ENCODE measurements around the gene SLC44A5. TPM values are rescaled to one million over a fixed set of nuclear protein-coding genes. Genes with fewer than 3 reads are reported as not detected.

Gene SLC44A5
- total RNA-seq, 4 donors from 2014 or later = 0.19 to 12.8 (median 2.6) TPM

GRCh38 chr1:75472971-75473603 is 137.8 kb downstream of the SLC44A5 start:
- intact Hi-C loops (cut with DNase I) = no loop called here
- DNase-seq = no peak
- TF ChIP-seq CTCF (IDR thresholded peaks at IDR 0.05) (no peak), POLR2A (IDR thresholded peaks at IDR 0.05) (no peak)
- H3K27ac ChIP-seq = no peak overlapping the region
- H3K4me1 ChIP-seq = no peaks in the 10 kb centered on the region
- no peak overlapping the region for H3K4me3 ChIP-seq
- WGBS, 2 donors = 55 to 64% methylated on average over 4 of the region's 4 CpGs
- no peaks in the 10 kb centered on the region for H3K27me3 ChIP-seq
- H3K36me3 ChIP-seq = no peaks in the 10 kb centered on the region
- H3K9me3 ChIP-seq = no peaks in the 10 kb centered on the region

GRCh38 chr1:75472089-75472970 is 138.6 kb downstream of the SLC44A5 start:
- WGBS, 2 donors = 53 to 59% methylated on average over 5 of the region's 5 CpGs
- Histone ChIP-seq H3K27me3 (no peaks in the 10 kb centered on the region), H3K27ac (no peak overlapping the region), H3K36me3 (no peaks in the 10 kb centered on the region), H3K9me3 (no peaks in the 10 kb centered on the region), H3K4me1 (no peaks in the 10 kb centered on the region), H3K4me3 (no peak overlapping the region)
- DNase-seq = no peak
- intact Hi-C loops (cut with DNase I) = no loop called here
- TF ChIP-seq CTCF (IDR thresholded peaks at IDR 0.05) (no peak), POLR2A (IDR thresholded peaks at IDR 0.05) (no peak)

- no peaks in the 10 kb centered on the region for H3K27me3 ChIP-seq
- intact Hi-C loops (cut with DNase I) = no loop called here
- WGBS, 2 donors = 43 to 60% methylated on average over 3 of the region's 3 CpGs
Measured at GRCh38 chr1:75471252-75471651, 139.7 kb downstream of the SLC44A5 start.

GRCh38 chr1:75470448-75470847 is 140.5 kb downstream of the SLC44A5 start:
- Histone ChIP-seq H3K4me1 (no peaks in the 10 kb centered on the region), H3K27ac (no peak overlapping the region), H3K27me3 (no peaks in the 10 kb centered on the region), H3K4me3 (no peak overlapping the region), H3K9me3 (no peaks in the 10 kb centered on the region), H3K36me3 (no peaks in the 10 kb centered on the region)
- intact Hi-C loops (cut with DNase I) = no loop called here
- DNase-seq = no peak
- WGBS, 2 donors = 70 to 75% methylated on average over 6 of the region's 6 CpGs
- TF ChIP-seq POLR2A (IDR thresholded peaks at IDR 0.05) = no peak
- no peak for TF ChIP-seq CTCF (IDR thresholded peaks at IDR 0.05)

More at GRCh38 chr1:75471252-75471651, 139.7 kb downstream of the SLC44A5 start:
- TF ChIP-seq CTCF (IDR thresholded peaks at IDR 0.05) (no peak), POLR2A (IDR thresholded peaks at IDR 0.05) (no peak)
- DNase-seq = no peak
- Histone ChIP-seq H3K27ac (no peak overlapping the region), H3K9me3 (no peaks in the 10 kb centered on the region), H3K4me1 (no peaks in the 10 kb centered on the region), H3K4me3 (no peak overlapping the region), H3K36me3 (no peaks in the 10 kb centered on the region)

- no peaks in the 10 kb centered on the region for H3K36me3 ChIP-seq
- H3K27ac ChIP-seq = no peak overlapping the region
- TF ChIP-seq CTCF (IDR thresholded peaks at IDR 0.05) (no peak), POLR2A (IDR thresholded peaks at IDR 0.05) (no peak)
- no peaks in the 10 kb centered on the region for H3K9me3 ChIP-seq
- H3K4me3 ChIP-seq = no peak overlapping the region
- WGBS, 2 donors = 58 to 63% methylated on average over 7 of the region's 7 CpGs
- intact Hi-C loops (cut with DNase I) = no loop called here
- H3K4me1 ChIP-seq = no peaks in the 10 kb centered on the region
- H3K27me3 ChIP-seq = no peaks in the 10 kb centered on the region
- DNase-seq = no peak
Measured at GRCh38 chr1:75469586-75470173, 141.2 kb downstream of the SLC44A5 start.
